Middle frontal gyrus (tissue), 1 donor: Measurements from ENCODE around the gene PLSCR3.

Experiments
- DNase-seq: peaks from one replicate; pipeline ENCODE4 v3.0.0-alpha.2; 2015; ENCODE audit warnings: low spot score; ENCODE audit errors: extremely low spot score

The PLSCR3 gene

DNA sequence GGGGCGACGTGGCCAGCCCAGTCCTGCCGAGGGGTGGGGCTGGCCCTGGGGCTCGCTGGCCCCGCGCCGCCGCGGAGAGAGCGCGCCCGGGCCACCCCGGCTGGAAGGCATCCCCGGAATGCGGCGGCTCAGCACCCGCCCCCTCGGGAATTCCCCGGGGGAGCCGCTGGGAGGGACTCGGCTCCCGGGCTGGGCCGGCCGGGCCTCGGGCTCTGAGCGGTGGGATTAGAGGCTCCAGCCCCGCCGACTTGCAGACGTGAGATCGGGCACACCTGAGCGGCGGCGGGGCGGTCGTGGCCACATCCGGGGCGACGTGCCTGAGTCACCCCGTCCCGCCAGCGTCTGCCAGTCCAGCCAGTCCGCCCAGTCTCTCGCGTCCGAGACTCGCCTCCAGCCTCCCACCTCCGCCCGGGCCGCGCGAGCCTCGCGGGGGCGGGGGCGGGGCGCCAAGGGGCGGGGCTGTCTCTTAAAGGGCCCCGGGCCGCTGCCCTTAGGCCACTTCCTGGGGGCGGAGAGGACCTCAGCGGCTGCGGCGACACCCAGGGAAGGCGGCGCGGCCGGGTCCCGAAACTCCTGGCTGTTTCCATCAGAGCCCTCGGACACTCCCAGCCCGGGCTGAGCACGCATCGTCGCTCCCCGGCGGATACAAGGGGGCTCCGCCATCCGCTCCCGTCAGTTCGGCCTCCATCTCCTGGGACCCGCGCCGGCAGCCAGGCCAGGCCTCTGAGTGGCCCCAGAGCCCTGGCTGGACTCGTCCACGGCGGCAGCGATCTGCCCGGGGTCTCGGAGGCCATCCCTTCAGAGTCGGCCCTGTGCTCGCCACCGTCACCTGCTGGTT is 42.4 kb downstream of the PLSCR3 start, which contains the start of gene KCTD11:
Gene KCTD11 (plus strand): TSS at position 498 of the 838 bp plus-strand sequence.
- peak; percentile 43 for DNase-seq

DNA sequence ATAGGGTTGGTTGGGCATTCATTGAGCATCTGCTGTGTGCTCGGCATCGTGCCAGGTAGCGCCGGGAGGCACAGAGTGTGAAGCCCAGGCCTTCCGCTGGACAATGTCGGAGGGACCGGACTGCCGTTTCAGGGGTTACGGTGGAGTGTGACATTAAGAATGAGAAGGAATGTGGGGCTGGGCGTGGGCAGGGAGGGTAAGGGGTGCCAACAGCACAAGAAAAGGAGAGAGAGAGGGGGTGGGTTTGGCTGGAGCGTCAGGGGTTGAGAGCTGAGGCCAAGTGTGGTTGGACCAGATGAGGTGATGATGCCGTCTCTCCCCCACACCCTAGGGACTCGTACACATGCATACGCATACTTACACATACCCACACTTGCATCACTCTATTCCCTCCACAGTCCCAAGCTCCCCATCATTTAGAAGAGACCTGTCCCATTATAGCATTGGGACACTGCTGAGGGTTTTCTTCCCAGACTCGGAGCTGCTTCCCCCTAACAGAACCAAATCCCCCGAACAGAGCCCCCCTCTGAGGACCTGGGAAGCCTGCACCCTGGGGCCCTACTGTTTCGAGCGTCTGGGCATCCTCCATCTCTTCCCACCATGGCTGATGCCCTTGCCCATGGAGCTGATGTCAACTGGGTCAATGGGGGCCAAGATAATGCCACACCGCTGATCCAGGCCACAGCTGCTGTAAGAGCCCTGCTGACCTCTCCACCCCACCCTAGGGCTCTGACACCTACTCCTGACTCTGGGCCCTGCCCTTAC is 45.7 kb downstream of the PLSCR3 start:
- no peak for DNase-seq

DNA sequence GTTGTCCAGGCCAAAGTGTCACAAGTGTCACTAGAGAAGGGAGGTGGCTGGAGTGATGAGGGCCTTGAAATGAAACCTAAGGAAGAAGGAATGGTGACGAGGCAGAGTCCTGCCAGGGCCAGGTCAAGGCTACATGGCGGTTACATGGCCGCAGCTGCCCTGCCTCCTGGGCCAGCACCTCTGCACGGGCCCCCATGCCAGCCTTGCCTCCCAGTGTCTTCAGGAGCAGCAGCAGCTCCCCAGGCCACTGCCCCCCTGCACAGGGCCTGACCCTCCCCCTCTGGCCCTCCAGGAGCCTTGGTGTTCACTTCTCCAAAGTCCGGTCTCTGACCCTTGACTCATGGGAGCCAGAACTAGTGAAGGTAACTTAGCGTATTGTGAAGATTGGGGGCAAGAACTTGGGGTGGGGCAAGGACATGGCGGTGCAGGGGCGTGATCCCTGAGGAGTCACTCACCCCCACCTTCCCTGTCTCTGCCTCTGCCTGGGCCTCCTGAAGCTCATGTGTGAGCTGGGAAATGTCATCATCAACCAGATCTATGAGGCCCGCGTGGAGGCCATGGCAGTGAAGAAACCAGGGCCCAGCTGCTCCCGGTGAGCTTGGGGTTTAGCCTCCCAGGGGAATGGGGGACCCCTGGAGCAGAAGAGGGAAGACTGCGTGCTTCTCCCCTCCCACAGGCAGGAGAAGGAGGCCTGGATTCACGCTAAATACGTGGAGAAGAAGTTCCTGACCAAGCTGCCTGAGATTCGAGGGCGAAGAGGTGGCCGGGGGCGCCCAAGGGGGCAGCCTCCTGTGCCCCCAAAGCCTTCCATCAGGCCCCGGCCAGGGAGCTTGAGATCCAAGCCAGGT is 46.5 kb downstream of the PLSCR3 start:
- no peak for DNase-seq

DNA sequence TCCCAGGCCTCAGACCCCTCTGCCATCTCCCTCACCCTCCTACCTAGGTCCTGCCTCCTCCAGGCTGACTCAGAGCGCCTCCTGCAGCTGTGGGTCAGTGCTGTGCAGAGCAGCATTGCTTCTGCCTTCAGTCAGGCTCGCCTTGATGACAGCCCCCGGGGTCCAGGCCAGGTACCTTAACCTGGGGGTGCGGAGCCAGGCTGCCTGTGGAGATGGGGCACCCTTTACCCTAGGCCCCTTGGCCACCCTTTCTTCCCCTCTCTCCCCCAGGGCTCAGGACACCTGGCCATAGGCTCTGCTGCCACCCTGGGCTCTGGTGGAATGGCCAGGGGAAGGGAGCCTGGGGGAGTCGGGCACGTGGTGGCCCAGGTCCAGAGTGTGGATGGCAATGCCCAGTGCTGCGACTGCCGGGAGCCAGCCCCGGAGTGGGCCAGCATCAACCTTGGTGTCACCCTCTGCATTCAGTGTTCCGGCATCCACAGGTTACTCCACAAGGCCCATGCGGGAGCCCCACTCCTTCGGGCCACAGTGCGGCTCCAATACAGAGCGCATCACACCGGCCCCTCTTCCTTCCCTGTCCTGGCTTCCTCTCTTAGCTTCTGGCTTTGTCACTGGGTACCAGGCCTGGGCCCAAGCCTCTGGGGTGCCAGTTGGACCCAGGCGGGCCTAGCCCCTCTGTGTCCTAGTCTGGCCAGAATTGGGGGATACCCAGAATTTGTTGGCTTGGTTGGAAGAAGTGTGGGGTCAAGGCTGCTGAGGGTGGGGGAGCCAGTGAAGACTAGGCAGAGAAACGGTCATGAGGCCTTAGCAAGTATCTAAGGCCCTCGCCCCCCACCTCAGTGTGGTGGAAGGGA is 47.3 kb downstream of the PLSCR3 start:
- DNase-seq: no peak

DNA sequence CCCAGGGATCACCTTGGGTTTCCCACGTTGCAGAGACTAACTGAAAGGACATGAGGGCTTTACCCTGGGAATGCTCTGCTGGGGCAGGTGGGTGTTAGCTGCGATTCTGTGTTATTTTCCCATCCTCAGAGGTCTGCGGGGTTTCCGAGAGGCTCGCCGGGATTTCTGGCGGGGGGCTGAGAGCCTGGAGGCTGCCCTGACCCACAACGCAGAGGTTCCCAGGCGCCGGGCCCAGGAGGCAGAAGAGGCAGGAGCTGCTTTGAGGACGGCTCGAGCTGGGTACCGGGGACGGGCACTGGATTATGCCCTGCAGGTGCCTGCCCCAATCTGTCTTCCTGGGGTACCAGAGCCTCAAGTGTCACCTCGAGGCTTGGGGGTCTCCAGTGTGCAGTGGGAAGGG is 51.1 kb downstream of the PLSCR3 start:
- no peak for DNase-seq

DNA sequence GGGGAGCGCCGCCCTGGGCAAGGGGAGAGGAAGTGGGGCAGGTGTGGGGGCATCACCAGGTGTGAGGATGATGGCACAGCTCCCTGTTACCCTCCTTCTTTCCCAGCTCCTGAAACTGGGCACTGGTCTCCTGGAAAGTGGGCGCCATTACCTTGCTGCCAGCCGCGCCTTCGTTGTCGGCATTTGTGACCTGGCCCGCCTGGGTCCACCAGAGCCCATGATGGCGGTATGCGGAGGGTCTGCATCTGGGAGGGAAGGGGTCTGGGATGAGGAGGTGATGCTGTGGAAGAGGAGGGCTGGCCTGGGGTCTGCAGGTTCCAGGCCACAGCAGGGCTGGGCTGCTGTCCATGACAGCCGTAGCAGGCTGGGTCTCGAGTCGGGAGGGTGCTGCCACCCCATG is 52.5 kb downstream of the PLSCR3 start:
- no peak for DNase-seq

DNA sequence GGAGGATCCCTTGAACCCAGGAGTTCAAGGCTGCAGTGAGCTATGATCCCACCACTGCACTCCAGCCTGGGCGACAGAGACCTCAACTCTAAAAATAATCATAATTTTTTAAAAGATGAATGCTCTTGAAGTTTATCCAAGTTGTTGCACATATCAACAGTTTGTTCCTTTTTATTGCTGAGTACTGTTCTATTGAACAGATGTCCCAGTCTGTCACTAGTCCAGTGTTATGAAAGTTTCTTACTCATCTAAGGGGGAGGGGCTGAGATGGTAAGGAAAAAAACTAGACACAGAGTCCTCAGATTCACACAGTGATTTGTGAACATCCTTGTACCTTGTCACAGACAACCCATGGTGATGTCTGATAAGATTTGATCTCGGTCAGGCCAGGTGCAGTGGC is 54.1 kb downstream of the PLSCR3 start:
- no peak for DNase-seq
